SU-DHL-6 (cell line): Measurements from ENCODE around the gene TMEM92.

Source experiments
- H2AFZ ChIP-seq: fragments of 200-600 bp; sonication (generic); 2 replicates; pipeline ENCODE4 v1.6.1; 2014; ENCODE audit warnings: low read depth, mild to moderate bottlenecking, moderate library complexity, mixed read lengths, antibody characterized with exemption, low read length; ENCODE audit not compliant: severe bottlenecking
- H3F3A ChIP-seq: fragments of 200-600 bp; shearing (Covaris generic); 2 replicates; pipeline ENCODE4 v1.6.0; 2016; ENCODE audit warnings: antibody characterized with exemption, mild to moderate bottlenecking; ENCODE audit not compliant: insufficient read depth
- H3K27ac ChIP-seq: fragments of 200-600 bp; sonication (generic); 2 replicates; pipeline ENCODE4 v1.5.1; 2016; ENCODE audit warnings: low read depth, mild to moderate bottlenecking, low read length, moderate library complexity, mixed read lengths
- H3K27me3 ChIP-seq: fragments of 200-600 bp; sonication (generic), shearing (Covaris generic); 2 replicates; pipeline ENCODE4 v1.6.0; 2014; ENCODE audit warnings: mild to moderate bottlenecking, low read length
- H3K36me3 ChIP-seq: fragments of 200-600 bp; sonication (generic); 2 replicates; pipeline ENCODE4 v1.6.1; 2014; ENCODE audit warnings: mild to moderate bottlenecking, low read length, mixed read lengths
- H3K4me2 ChIP-seq: fragments of 300-600, 200-600 bp; shearing (Covaris generic), sonication (generic); 2 replicates; pipeline ENCODE4 v1.6.0; 2014; ENCODE audit warnings: low read length, low read depth, mild to moderate bottlenecking; ENCODE audit not compliant: poor library complexity, severe bottlenecking
- H3K4me3 ChIP-seq: fragments of 200-600 bp; sonication (generic); 2 replicates; pipeline ENCODE4 v1.5.1; 2014; ENCODE audit warnings: antibody characterized with exemption, low read length, mild to moderate bottlenecking, mixed read lengths; ENCODE audit not compliant: insufficient read depth, poor library complexity, severe bottlenecking
- H3K79me2 ChIP-seq: fragments of 200-600 bp; sonication (generic); 2 replicates; pipeline ENCODE4 v1.6.1; 2014; ENCODE audit warnings: mild to moderate bottlenecking, low read length, moderate library complexity; ENCODE audit not compliant: insufficient read depth
- H3K9ac ChIP-seq: fragments of 200-600 bp; sonication (generic); 2 replicates; pipeline ENCODE4 v1.7.0; 2014; ENCODE audit warnings: mild to moderate bottlenecking, low read length
- H3K9me2 ChIP-seq: fragments of 200-600 bp; sonication (generic); replicated peaks from 2 replicates; pipeline ENCODE4 v1.6.1; 2014; ENCODE audit warnings: low read length; ENCODE audit not compliant: insufficient read depth
- H3K9me3 ChIP-seq: fragments of 200-600 bp; sonication (generic); 2 replicates; pipeline ENCODE4 v1.6.1; 2014; ENCODE audit warnings: low read length, mixed read lengths; ENCODE audit not compliant: insufficient read depth
- H4K20me1 ChIP-seq: fragments of 200-600 bp; sonication (generic); 2 replicates; pipeline ENCODE4 v1.6.1; 2014; ENCODE audit warnings: low read depth, mild to moderate bottlenecking, antibody characterized with exemption, low read length, moderate library complexity, mixed read lengths
- EZH2phosphoT487 ChIP-seq: fragments of 200-600 bp; sonication (generic), shearing (Covaris generic); conservative IDR thresholded peaks from 2 replicates; pipeline ENCODE4 v1.6.1; 2018; ENCODE audit warnings: mild to moderate bottlenecking, antibody characterized with exemption, low read length, moderate library complexity, mixed read lengths
- TF ChIP-seq, protein P1 (sequence below): fragments of 200-600 bp; sonication (generic); IDR thresholded peaks from one replicate; pipeline ENCODE4 v1.5.1; 2017; ENCODE audit warnings: antibody characterized with exemption, mild to moderate bottlenecking, low read length, moderate library complexity; ENCODE audit not compliant: insufficient read depth, poor library complexity, severe bottlenecking

The TMEM92 gene

DNA sequence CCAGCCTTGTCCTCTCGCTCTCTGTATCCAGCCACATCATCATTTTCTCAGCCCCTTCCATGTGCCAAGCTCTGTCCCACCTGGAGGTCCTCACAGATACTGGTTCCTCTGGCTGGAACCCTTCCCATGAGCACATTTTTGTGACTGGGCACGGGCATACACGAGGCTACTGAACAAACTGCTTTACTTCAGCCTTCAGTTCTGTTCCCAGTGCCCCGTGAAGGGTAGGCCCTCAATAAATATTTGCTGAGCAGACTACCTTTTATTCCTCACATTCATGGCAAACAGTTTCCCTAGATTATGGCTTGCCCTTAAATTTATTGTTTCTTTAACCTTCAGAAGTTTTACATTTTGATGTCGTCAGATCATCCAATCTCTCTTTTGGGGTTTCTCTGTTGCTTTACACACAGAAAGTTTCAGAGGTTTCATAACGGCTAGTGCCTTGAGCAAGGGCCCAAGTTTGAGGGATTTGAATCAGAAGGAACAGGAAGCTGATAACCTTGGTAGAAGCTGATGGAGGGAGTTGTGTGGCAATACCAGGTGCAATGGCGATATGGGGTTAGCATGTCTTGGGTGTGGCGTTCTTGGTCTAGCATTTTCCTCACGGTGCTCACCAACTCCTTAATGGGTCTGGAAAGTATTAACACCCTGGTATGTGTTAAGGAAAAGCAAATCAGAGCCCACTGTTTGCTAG is 27.8 kb downstream of the TMEM92 start:
- no peaks in the 10 kb centered on the region for H3K79me2 ChIP-seq
- no peak for TF ChIP-seq EZH2phosphoT487
- TF ChIP-seq, protein P1, sequence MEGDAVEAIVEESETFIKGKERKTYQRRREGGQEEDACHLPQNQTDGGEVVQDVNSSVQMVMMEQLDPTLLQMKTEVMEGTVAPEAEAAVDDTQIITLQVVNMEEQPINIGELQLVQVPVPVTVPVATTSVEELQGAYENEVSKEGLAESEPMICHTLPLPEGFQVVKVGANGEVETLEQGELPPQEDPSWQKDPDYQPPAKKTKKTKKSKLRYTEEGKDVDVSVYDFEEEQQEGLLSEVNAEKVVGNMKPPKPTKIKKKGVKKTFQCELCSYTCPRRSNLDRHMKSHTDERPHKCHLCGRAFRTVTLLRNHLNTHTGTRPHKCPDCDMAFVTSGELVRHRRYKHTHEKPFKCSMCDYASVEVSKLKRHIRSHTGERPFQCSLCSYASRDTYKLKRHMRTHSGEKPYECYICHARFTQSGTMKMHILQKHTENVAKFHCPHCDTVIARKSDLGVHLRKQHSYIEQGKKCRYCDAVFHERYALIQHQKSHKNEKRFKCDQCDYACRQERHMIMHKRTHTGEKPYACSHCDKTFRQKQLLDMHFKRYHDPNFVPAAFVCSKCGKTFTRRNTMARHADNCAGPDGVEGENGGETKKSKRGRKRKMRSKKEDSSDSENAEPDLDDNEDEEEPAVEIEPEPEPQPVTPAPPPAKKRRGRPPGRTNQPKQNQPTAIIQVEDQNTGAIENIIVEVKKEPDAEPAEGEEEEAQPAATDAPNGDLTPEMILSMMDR, result no peak

DNA sequence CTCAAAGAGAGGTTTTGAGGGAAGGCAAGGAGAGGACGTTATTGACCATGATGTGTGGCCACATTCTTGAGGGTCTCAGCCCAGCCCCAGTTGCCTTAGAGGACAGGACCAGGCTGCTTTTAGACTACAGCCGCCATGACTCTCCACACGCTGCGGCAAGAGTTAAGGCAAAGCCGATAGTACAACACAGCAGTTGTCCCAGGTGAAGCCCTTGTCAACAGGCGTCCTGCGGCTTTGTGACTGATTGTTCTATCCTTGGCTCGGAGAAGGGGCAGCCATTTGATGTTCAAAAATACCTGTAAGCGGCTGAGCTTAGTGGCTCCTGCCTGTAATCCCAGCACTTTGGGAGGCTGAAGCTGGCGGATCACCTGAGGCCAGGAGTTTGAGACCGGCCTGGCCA is 28.8 kb downstream of the TMEM92 start:
- no peak overlapping the region for H3K4me2 ChIP-seq
- no peaks in the 10 kb centered on the region for H3K79me2 ChIP-seq
- no peak overlapping the region for H2AFZ ChIP-seq
- H3K9me2 ChIP-seq, result no peaks in the 10 kb centered on the region
- no peak overlapping the region for H3K9ac ChIP-seq
- no peaks in the 10 kb centered on the region for H3K36me3 ChIP-seq
- no peaks in the 10 kb centered on the region for H3K9me3 ChIP-seq
- H3K4me3 ChIP-seq, result no peak overlapping the region
- no peaks in the 10 kb centered on the region for H3F3A ChIP-seq
- no peak overlapping the region for H3K27ac ChIP-seq
- H4K20me1 ChIP-seq, result no peaks in the 10 kb centered on the region
- TF ChIP-seq, protein P1, result no peak
- no peak for TF ChIP-seq EZH2phosphoT487
- H3K27me3 ChIP-seq, result 0 out of 2 replicates have a peak, but pooled peaks cover 3% of the 10 kb centered on the region

More for the DNA sequence above, 27.8 kb downstream of the TMEM92 start:
- Histone ChIP-seq H3K9ac (no peak overlapping the region), H3K9me2 (no peaks in the 10 kb centered on the region), H4K20me1 (no peaks in the 10 kb centered on the region), H3K27me3 (0 out of 2 replicates have a peak, but pooled peaks cover 3% of the 10 kb centered on the region), H2AFZ (no peak overlapping the region), H3F3A (no peaks in the 10 kb centered on the region), H3K27ac (no peak overlapping the region), H3K4me2 (no peak overlapping the region), H3K9me3 (no peaks in the 10 kb centered on the region), H3K36me3 (no peaks in the 10 kb centered on the region), H3K4me3 (no peak overlapping the region)

- TF ChIP-seq, protein P1, result no peak
- no peak for TF ChIP-seq EZH2phosphoT487
- H3K27ac ChIP-seq, result no peak overlapping the region
- no peak overlapping the region for H3K4me2 ChIP-seq
- H4K20me1 ChIP-seq, result no peaks in the 10 kb centered on the region
- no peaks in the 10 kb centered on the region for H3K9me2 ChIP-seq
- no peaks in the 10 kb centered on the region for H3K79me2 ChIP-seq
- H3K36me3 ChIP-seq, result no peaks in the 10 kb centered on the region
- no peaks in the 10 kb centered on the region for H3K9me3 ChIP-seq
- H3K4me3 ChIP-seq, result no peak overlapping the region
- H3K9ac ChIP-seq, result no peak overlapping the region
- H3K27me3 ChIP-seq, result 0 out of 2 replicates have a peak, but pooled peaks cover 3% of the 10 kb centered on the region
- no peak overlapping the region for H2AFZ ChIP-seq
- H3F3A ChIP-seq, result no peaks in the 10 kb centered on the region
Observed at GRCh38 chr17:50303596-50303995, 29.3 kb downstream of the TMEM92 start.
